Activated CD8-positive, alpha-beta T cell treated with anti-CD3 and anti-CD28 coated beads for 36 hours (primary cell): Measurements from ENCODE around the gene FBP1. TPM values are rescaled to one million over a fixed set of nuclear protein-coding genes. Genes with fewer than 3 reads are reported as not detected.

Source experiments
- ATAC-seq: fragments of 200-7000 bp; cut with Tn5 transposase; one replicate; pipeline ENCODE4 v1.10.0; 2021; ENCODE audit warnings: mild to moderate bottlenecking, moderate library complexity
- CTCF ChIA-PET: fragments of 350-600 bp; sonication (Branson Sonifier 250); formaldehyde crosslinking; loops from one replicate; lab custom pipeline; 2021; ENCODE audit warnings: antibody characterized with exemption; lab: Charles Lee
- POLR2A ChIA-PET: fragments of 350-600 bp; sonication (Branson Sonifier 250); formaldehyde crosslinking; loops from one replicate; lab custom pipeline; 2021; ENCODE audit warnings: antibody characterized with exemption; lab: Charles Lee
- DNase-seq: peaks from one replicate; pipeline ENCODE4 v3.0.0-alpha.2; 2020
- H3K27ac Mint-ChIP-seq: one replicate; pipeline ENCODE4 v1.8.0; 2021; ENCODE audit warnings: mild to moderate bottlenecking, mixed read lengths
- H3K27me3 Mint-ChIP-seq: one replicate; pipeline ENCODE4 v1.8.0; 2021; ENCODE audit warnings: mixed read lengths
- H3K36me3 Mint-ChIP-seq: one replicate; pipeline ENCODE4 v1.8.0; 2021; ENCODE audit warnings: low read depth, mixed read lengths
- H3K4me1 Mint-ChIP-seq: one replicate; pipeline ENCODE4 v1.8.0; 2021; ENCODE audit warnings: low read depth, mixed read lengths
- H3K4me3 Mint-ChIP-seq: one replicate; pipeline ENCODE4 v1.8.0; 2021; ENCODE audit warnings: mild to moderate bottlenecking, moderate library complexity, mixed read lengths
- H3K9me3 Mint-ChIP-seq: one replicate; pipeline ENCODE4 v1.8.0; 2021; ENCODE audit warnings: mixed read lengths
- CTCF ChIP-seq: fragments of 200-600 bp; IDR thresholded peaks from one replicate; pipeline ENCODE4 v1.8.0; 2022; ENCODE audit warnings: antibody characterized with exemption, mild to moderate bottlenecking
- intact Hi-C: fragments of 100-400 bp; cut with micrococcal nuclease; formaldehyde crosslinking; loops from one replicate; pipeline ENCODE4 v1.10.0; 2022
- total RNA-seq, 2 experiments: library from RNA; stranded (reverse); gene quantifications; one replicate each; pipeline ENCODE4 v1.2.3, GENCODE V29; 2021

FBP1 gene
- total RNA-seq, 2 experiments from 2014 or later = 1.2 to 1.4 TPM

- TF ChIP-seq CTCF = no peak
- intact Hi-C loops = no loop called here
- Mint-ChIP-seq H3K4me3 (no peak overlapping the region), H3K27me3 (no peaks in the 10 kb centered on the region), H3K36me3 (no peaks in the 10 kb centered on the region), H3K4me1 (peaks cover 18% of the 10 kb centered on the region), H3K9me3 (no peaks in the 10 kb centered on the region), H3K27ac (no peak overlapping the region)
- DNase-seq = no peak
- ChIA-PET CTCF (interaction anchor here (1.3 to 3.0 kb wide), 7 partner anchors 10 to 474 kb away, joined by 3 to 16 read pairs (median 5); no protein-coding TSS in a partner anchor), POLR2A (interaction anchor here (0.6 kb wide), 2 partner anchors 841 to 998 kb away, joined by 3 read pairs; no protein-coding TSS in a partner anchor)
- no peak for ATAC-seq
Observed at GRCh38 chr9:94657021-94657725, 17.9 kb upstream of the FBP1 start.

- Mint-ChIP-seq H3K4me1 (peaks cover 18% of the 10 kb centered on the region), H3K36me3 (no peaks in the 10 kb centered on the region), H3K4me3 (peak overlapping the region; percentile 69), H3K9me3 (no peaks in the 10 kb centered on the region), H3K27ac (peak overlapping the region; percentile 76), H3K27me3 (no peaks in the 10 kb centered on the region)
- POLR2A ChIA-PET = interaction anchor here (1.5 kb wide), 1 partner anchor 18 kb away, joined by 3 read pairs; no protein-coding TSS in a partner anchor
- DNase-seq = peak; percentile 76
- peak; percentile 99 for ATAC-seq
- TF ChIP-seq CTCF = no peak
- intact Hi-C loops = no loop called here
- CTCF ChIA-PET = interaction anchor here (1.3 to 3.0 kb wide), 7 partner anchors 10 to 475 kb away, joined by 3 to 16 read pairs (median 5); no protein-coding TSS in a partner anchor
Observed at GRCh38 chr9:94656200-94656599, 16.9 kb upstream of the FBP1 start.

- Mint-ChIP-seq H3K27ac (peak overlapping the region; percentile 76), H3K4me3 (peak overlapping the region; percentile 69), H3K36me3 (no peaks in the 10 kb centered on the region), H3K4me1 (peaks cover 18% of the 10 kb centered on the region), H3K27me3 (no peaks in the 10 kb centered on the region), H3K9me3 (no peaks in the 10 kb centered on the region)
- POLR2A ChIA-PET = interaction anchor here (1.5 kb wide), 1 partner anchor 18 kb away, joined by 3 read pairs; no protein-coding TSS in a partner anchor
- DNase-seq (peak; percentile 5), ATAC-seq (peak; percentile 13)
- CTCF ChIA-PET = interaction anchor here (1.0 to 3.0 kb wide), 5 partner anchors 13 to 472 kb away, joined by 3 to 16 read pairs (median 7); no protein-coding TSS in a partner anchor
- intact Hi-C loops = no loop called here
- TF ChIP-seq CTCF = no peak
Observed at GRCh38 chr9:94655739-94656138, 16.4 kb upstream of the FBP1 start.

- intact Hi-C loops = no loop called here
Observed at GRCh38 chr9:94654165-94654894, 15.0 kb upstream of the FBP1 start.

More at GRCh38 chr9:94654165-94654894, 15.0 kb upstream of the FBP1 start:
- CTCF ChIA-PET = no interaction called here
- Mint-ChIP-seq H3K27me3 (no peaks in the 10 kb centered on the region), H3K4me3 (no peak overlapping the region), H3K36me3 (no peaks in the 10 kb centered on the region), H3K27ac (no peak overlapping the region), H3K4me1 (peaks cover 18% of the 10 kb centered on the region), H3K9me3 (no peaks in the 10 kb centered on the region)
- POLR2A ChIA-PET = no interaction called here
- no peak for TF ChIP-seq CTCF
- ATAC-seq (no peak), DNase-seq (peak; percentile 25)
